ENCODE measurements around the gene KIAA1217.

- no peak for TF ChIP-seq CHD1 (IDR thresholded peaks at IDR 0.05; ENCODE audit: low read depth, low read length)
- no peak for TF ChIP-seq CTCF (conservative IDR thresholded peaks at IDR 0.05; ENCODE audit: low read depth, low read length)
- TF ChIP-seq MXI1 (IDR thresholded peaks at IDR 0.05; ENCODE audit: borderline replicate concordance, low read depth, low read length): no peak
- TF ChIP-seq POLR2A (IDR thresholded peaks at IDR 0.05; ENCODE audit: low read depth, low read length): no peak
- no peak for TF ChIP-seq SMC3 (IDR thresholded peaks at IDR 0.05; ENCODE audit: low read depth, low read length)
- no peak for TF ChIP-seq RAD21 (IDR thresholded peaks at IDR 0.05; ENCODE audit: low read length)
- no peak for TF ChIP-seq ELK1 (IDR thresholded peaks at IDR 0.05; ENCODE audit: borderline replicate concordance, low read depth, low read length)
Measured at GRCh38 chr10:24434961-24435360, 226.0 kb downstream of the KIAA1217 start.
